Measurements from ENCODE around the gene KAZN. TPM values are rescaled to one million over a fixed set of nuclear protein-coding genes. Genes with fewer than 3 reads are reported as not detected.

Gene KAZN
- total RNA-seq, 6 experiments from 2014 or later = 13.1 to 22.3 (median 20.7) TPM

GRCh38 chr1:15043934-15044333 lies 445.4 kb downstream of the KAZN start:
- Mint-ChIP-seq H3K9me3 (no peaks in the 10 kb centered on the region), H3K27me3 (ENCODE audit: insufficient read depth) (no peaks in the 10 kb centered on the region), H3K4me1 (ENCODE audit: low read depth) (peaks cover 5% of the 10 kb centered on the region; the same call in 1 of the 2 replicates), H3K36me3 (ENCODE audit: low read depth) (no peaks in the 10 kb centered on the region), H3K27ac (no peak overlapping the region), H3K4me3 (no peak overlapping the region)
- DNase-seq = no peak
- no peak for TF ChIP-seq CTCF (IDR thresholded peaks at IDR 0.05)

- Mint-ChIP-seq H3K9me3 (no peaks in the 10 kb centered on the region), H3K36me3 (ENCODE audit: low read depth) (no peaks in the 10 kb centered on the region), H3K27me3 (ENCODE audit: insufficient read depth) (no peaks in the 10 kb centered on the region), H3K4me3 (no peak overlapping the region), H3K27ac (no peak overlapping the region; the same call in 1 of the 2 replicates), H3K4me1 (ENCODE audit: low read depth) (peaks cover 5% of the 10 kb centered on the region; the same call in 1 of the 2 replicates)
- DNase-seq = no peak
- TF ChIP-seq CTCF (IDR thresholded peaks at IDR 0.05) = no peak
Observed at GRCh38 chr1:15045123-15045522, 446.6 kb downstream of the KAZN start.

- Mint-ChIP-seq H3K36me3 (ENCODE audit: low read depth) (no peaks in the 10 kb centered on the region), H3K4me1 (ENCODE audit: low read depth) (peaks cover 5% of the 10 kb centered on the region; the same call in 1 of the 2 replicates), H3K4me3 (no peak overlapping the region), H3K9me3 (no peaks in the 10 kb centered on the region), H3K27ac (peak overlapping the region; percentile 64), H3K27me3 (ENCODE audit: insufficient read depth) (no peaks in the 10 kb centered on the region)
- peak; percentile 72 for DNase-seq
- TF ChIP-seq CTCF (IDR thresholded peaks at IDR 0.05) = peak; percentile 98
Observed at GRCh38 chr1:15046487-15047165, 448.1 kb downstream of the KAZN start.

GRCh38 chr1:15047237-15047636 lies 448.8 kb downstream of the KAZN start:
- no peak for DNase-seq
- Mint-ChIP-seq H3K27me3 (ENCODE audit: insufficient read depth) (no peaks in the 10 kb centered on the region; the same call in 1 of the 2 replicates), H3K9me3 (no peaks in the 10 kb centered on the region), H3K36me3 (ENCODE audit: low read depth) (no peaks in the 10 kb centered on the region), H3K27ac (no peak overlapping the region), H3K4me3 (no peak overlapping the region), H3K4me1 (ENCODE audit: low read depth) (peaks cover 5% of the 10 kb centered on the region; the same call in 1 of the 2 replicates)
- no peak for TF ChIP-seq CTCF (IDR thresholded peaks at IDR 0.05)

- no peak for DNase-seq
- no peaks in the 10 kb centered on the region for H3K36me3 Mint-ChIP-seq (ENCODE audit: low read depth)
- H3K4me1 Mint-ChIP-seq (ENCODE audit: low read depth) = peaks cover 5% of the 10 kb centered on the region; the same call in 1 of the 2 replicates
Observed at GRCh38 chr1:15048437-15048980, 450.0 kb downstream of the KAZN start.

More at GRCh38 chr1:15048437-15048980, 450.0 kb downstream of the KAZN start:
- no peak overlapping the region for H3K4me3 Mint-ChIP-seq
- no peaks in the 10 kb centered on the region; the same call in 1 of the 2 replicates for H3K27me3 Mint-ChIP-seq (ENCODE audit: insufficient read depth)
- no peak overlapping the region for H3K27ac Mint-ChIP-seq
- no peaks in the 10 kb centered on the region for H3K9me3 Mint-ChIP-seq
- no peak for TF ChIP-seq CTCF (IDR thresholded peaks at IDR 0.05)

Measured in HFFc6 (cell line).